Psoas muscle (tissue), 8 donors: ENCODE data around the gene UGT3A2. TPM values are rescaled to one million over a fixed set of nuclear protein-coding genes. Genes with fewer than 3 reads are reported as not detected.

Experiments
- ATAC-seq, 4 donors: fragments of 200-7000 bp; cut with Tn5 transposase; one replicate each; pipeline ENCODE4 v1.9.1; 2020; ENCODE audit warnings: moderate library complexity in 3 of 4, mild to moderate bottlenecking in 2 of 4
- DNase-seq, 2 donors: peaks; one replicate each; pipeline ENCODE4 v3.0.0-alpha.2; 2020
- H3K27ac ChIP-seq: fragments of 200-600 bp; one replicate; pipeline ENCODE4 v1.8.0; 2022
- H3K27me3 ChIP-seq, 3 donors: fragments of 200-600 bp in 1 of 3; one replicate each; pipeline versions ENCODE4 v1.6.1 to v1.8.0; 2013 to 2022; ENCODE audit warnings: low read length in 2 of 3, mild to moderate bottlenecking in 2 of 3, moderate library complexity in 1 of 3; ENCODE audit not compliant: insufficient read depth in 3 of 3
- H3K36me3 ChIP-seq, 2 donors: fragments of 200-600 bp in 1 of 2; one replicate each; pipeline versions ENCODE4 v1.6.1 to v1.8.0; 2013 to 2022; ENCODE audit warnings: low read depth in 1 of 2, mild to moderate bottlenecking in 1 of 2, moderate library complexity in 1 of 2; ENCODE audit not compliant: insufficient read depth in 1 of 2
- H3K4me1 ChIP-seq: fragments of 200-600 bp; one replicate; pipeline ENCODE4 v1.8.0; 2022
- H3K4me3 ChIP-seq: fragments of 200-600 bp; one replicate; pipeline ENCODE4 v1.8.0; 2022; ENCODE audit warnings: mild to moderate bottlenecking
- H3K9me3 ChIP-seq: fragments of 200-600 bp; one replicate; pipeline ENCODE4 v1.8.0; 2022
- WGBS, 3 donors: extraction: QIAGEN DNeasy Blood & Tissue Kit; methylation state at CpG; one replicate each; pipeline versions ENCODE4 v1.1.6 to v1.1.7; 2013; 5-methylcytosine and 5-hydroxymethylcytosine counted together
- intact Hi-C, 2 donors: fragments of 100-400 bp; cut with DNase I; formaldehyde crosslinking; loops; one replicate each; pipeline versions ENCODE4 v1.11.0 to v1.14.2; 2022
- long read RNA-seq, 2 donors: library from polyadenylated mRNA; unstranded; transcript quantifications; one replicate each; pipeline ENCODE4 v2.0.0, GENCODE V29; 2021
- polyA plus RNA-seq, 3 donors: library from polyadenylated mRNA; stranded (reverse); fragments of 200-250 nt; gene quantifications; one replicate each; pipeline ENCODE4 v1.2.3, GENCODE V29; 2013
- total RNA-seq, 4 donors: library from RNA; stranded (reverse); fragmentation: NEBNext Ultra II Directional in 2 of 4; extraction: Animal tissue kit (Norgen Biotek cat#: 25700) in 2 of 4; gene quantifications; one replicate each; pipeline versions ENCODE4 v1.2.1 to v1.2.4, GENCODE V29; 2021 to 2023
- TF ChIP-seq, protein P1 (sequence below): fragments of 200-600 bp; IDR thresholded peaks from one replicate; pipeline ENCODE4 v1.8.0; 2022; ENCODE audit warnings: antibody characterized with exemption
- donor health status: healthy with polysubstance abuse.
- donor health status: DM: no; HTN: no; CAD: no; lungs with moderate emphysema.
- donor health status: Bipolar disorder and iron deficiency.
- donor health status: healthy.
- donor health status: DM: yes; HTN: yes; CAD: no.
- donor health status: DM: no; HTN: no; CAD: no.
- donor health status: DM: no; HTN: no; CAD: no.
- donor health status: DM: yes; HTN: yes; CAD: no.

The UGT3A2 gene, protein sequence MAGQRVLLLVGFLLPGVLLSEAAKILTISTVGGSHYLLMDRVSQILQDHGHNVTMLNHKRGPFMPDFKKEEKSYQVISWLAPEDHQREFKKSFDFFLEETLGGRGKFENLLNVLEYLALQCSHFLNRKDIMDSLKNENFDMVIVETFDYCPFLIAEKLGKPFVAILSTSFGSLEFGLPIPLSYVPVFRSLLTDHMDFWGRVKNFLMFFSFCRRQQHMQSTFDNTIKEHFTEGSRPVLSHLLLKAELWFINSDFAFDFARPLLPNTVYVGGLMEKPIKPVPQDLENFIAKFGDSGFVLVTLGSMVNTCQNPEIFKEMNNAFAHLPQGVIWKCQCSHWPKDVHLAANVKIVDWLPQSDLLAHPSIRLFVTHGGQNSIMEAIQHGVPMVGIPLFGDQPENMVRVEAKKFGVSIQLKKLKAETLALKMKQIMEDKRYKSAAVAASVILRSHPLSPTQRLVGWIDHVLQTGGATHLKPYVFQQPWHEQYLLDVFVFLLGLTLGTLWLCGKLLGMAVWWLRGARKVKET
- total RNA-seq (not detected), polyA plus RNA-seq (not detected)
- long read RNA-seq, donor 1: 0 reads
- long read RNA-seq, donor 2: 0 reads

DNA sequence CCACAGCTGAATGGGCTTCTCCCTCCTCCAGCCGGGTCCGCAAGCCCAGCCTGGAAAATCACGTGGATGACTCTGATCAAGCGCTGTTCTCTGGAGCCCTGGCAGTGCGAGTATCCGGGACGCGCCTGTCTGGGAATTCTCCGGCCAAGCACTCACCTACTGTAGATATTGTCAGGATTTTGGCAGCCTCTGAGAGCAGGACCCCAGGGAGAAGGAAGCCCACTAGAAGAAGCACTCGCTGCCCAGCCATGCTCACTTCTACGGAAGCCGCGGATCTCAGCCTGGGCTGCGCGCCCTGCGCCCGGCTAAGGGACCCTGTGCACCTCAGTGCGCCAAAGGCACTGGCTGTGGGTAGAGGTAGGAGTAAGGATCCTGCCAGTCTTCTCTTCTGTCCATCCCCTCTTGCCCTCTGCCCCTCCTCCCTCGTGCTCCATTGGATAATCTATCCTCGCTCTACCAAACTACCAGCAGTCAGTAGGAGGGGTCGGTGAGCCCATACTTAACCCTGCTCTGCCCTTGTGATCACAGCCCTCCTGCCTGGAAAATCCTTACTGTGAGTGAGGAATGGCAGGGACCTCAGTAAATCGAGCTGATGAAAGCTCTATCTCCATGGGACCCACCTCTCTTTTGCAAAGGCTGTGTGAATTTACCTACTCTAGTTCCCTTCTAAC lies at the start of gene UGT3A2:
Gene UGT3A2 (minus strand): TSS at position 343 of the 671 bp plus-strand sequence. CDS start 93 bp downstream, at position 250.
- DNase-seq (peak in 1 of 2 donors; percentile 49), ATAC-seq (peak in 3 of 4 donors; percentile 22 to 35 (median 30))
- Histone ChIP-seq H3K27me3 (peaks cover 0 to 17% (median 0%) of the 10 kb centered on the region in 3 donors), H3K9me3 (no peaks in the 10 kb centered on the region), H3K27ac (no peak within 1 kb of the TSS), H3K4me1 (no peaks in the 10 kb centered on the region), H3K4me3 (peak within 1 kb of the TSS; percentile 47), H3K36me3 (no peaks in the 10 kb centered on the region)
- WGBS, 3 donors: 1 to 3% (median 2%) methylated on average over 22 of the region's 22 CpGs
- intact Hi-C loops: no loop called here
- TF ChIP-seq, protein P1, sequence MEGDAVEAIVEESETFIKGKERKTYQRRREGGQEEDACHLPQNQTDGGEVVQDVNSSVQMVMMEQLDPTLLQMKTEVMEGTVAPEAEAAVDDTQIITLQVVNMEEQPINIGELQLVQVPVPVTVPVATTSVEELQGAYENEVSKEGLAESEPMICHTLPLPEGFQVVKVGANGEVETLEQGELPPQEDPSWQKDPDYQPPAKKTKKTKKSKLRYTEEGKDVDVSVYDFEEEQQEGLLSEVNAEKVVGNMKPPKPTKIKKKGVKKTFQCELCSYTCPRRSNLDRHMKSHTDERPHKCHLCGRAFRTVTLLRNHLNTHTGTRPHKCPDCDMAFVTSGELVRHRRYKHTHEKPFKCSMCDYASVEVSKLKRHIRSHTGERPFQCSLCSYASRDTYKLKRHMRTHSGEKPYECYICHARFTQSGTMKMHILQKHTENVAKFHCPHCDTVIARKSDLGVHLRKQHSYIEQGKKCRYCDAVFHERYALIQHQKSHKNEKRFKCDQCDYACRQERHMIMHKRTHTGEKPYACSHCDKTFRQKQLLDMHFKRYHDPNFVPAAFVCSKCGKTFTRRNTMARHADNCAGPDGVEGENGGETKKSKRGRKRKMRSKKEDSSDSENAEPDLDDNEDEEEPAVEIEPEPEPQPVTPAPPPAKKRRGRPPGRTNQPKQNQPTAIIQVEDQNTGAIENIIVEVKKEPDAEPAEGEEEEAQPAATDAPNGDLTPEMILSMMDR: no peak

DNA sequence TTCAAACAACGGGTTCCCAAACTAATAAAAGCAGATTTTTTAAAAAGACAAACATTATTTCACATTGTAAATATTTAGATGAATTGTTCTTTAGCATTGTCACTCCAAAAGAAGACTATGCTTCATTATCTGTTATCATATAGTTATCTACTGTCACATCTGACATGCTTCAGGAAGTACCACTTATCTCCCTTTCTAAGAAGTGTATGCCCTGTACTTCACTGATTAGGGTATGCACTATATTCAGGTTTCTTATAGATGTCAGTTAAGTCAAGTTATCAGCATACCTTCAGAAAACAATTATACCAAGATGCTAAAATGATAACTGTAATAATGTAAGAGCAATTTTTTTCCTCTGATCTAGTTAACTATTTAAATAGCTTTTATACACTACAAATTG lies 44.6 kb upstream of the UGT3A2 start:
- intact Hi-C loops: no loop called here
- Histone ChIP-seq H3K9me3 (no peaks in the 10 kb centered on the region), H3K4me1 (no peaks in the 10 kb centered on the region), H3K36me3 (peaks cover 0 to 98% of the 10 kb centered on the region in 2 donors), H3K4me3 (no peak overlapping the region), H3K27ac (no peak overlapping the region), H3K27me3 (no peaks in the 10 kb centered on the region)
- WGBS, 3 donors: 92 to 93% (median 93%) methylated on average over 1 of the region's 1 CpG
- ATAC-seq: no peak
- TF ChIP-seq, protein P1: no peak
- no peak for DNase-seq

DNA sequence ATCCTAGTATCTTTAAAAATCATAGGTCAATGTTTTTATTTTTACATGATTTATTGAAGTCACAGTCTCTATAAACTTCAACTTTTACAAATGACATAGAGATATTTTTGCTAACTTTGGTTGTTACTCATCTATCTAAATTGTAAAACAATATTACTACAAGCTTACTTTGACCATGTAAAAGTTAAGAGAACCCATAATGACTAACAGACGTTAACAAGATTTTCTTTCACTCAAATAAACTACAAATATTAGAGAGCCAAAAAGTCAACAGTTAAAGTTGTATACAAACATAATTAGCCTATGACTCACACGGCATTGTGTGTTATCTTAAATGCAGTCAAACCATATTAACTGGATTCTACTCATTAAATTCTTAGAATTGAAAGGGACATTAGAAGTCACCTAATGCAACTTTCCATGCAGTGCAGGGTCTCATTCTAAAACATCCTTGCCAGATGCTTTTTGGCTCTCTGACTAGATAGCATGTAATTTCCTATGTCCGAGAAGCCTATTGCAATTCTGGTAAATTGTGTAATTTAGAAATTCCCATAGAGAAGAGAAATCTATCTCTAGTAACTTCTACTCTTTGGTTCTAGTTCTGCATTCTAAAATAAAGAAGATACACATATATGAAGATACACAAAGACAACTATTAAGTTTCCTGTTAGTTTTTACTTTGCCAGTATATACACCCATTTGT lies 42.2 kb upstream of the UGT3A2 start:
- intact Hi-C loops: no loop called here

DNA sequence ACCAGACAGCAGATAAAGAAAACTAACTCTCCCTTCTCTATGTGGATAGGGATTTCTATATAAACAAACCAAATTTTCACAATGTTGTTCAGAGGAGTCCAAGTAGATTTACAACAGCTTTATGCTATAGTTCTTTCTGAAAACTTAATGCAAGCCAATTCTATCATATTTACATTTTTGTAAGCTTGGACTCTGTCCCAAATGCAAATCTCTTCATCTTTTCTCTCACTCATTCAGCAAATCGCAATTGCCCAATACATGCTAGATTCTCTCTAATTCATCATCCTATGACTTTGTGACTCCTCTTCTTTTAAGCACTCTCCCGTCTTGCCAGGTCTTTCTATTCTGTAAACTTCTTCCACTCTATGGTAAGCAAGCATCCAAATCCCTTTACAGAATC lies 39.1 kb upstream of the UGT3A2 start:
- Histone ChIP-seq H3K27ac (no peak overlapping the region), H3K9me3 (no peaks in the 10 kb centered on the region), H3K27me3 (no peaks in the 10 kb centered on the region), H3K36me3 (peaks cover 0 to 94% of the 10 kb centered on the region in 2 donors), H3K4me3 (no peak overlapping the region), H3K4me1 (no peaks in the 10 kb centered on the region)
- intact Hi-C loops: no loop called here
- ATAC-seq (no peak), DNase-seq (no peak)
- TF ChIP-seq, protein P1: no peak
- 88 to 95% (median 91%) methylated on average over 2 of the region's 2 CpGs for WGBS, 3 donors

More for the DNA sequence above, 42.2 kb upstream of the UGT3A2 start:
- Histone ChIP-seq H3K27me3 (no peaks in the 10 kb centered on the region), H3K36me3 (peaks cover 0 to 98% of the 10 kb centered on the region in 2 donors), H3K4me1 (no peaks in the 10 kb centered on the region), H3K4me3 (no peak overlapping the region), H3K27ac (no peak overlapping the region), H3K9me3 (no peaks in the 10 kb centered on the region)
- ATAC-seq: no peak
- 79 to 83% (median 82%) methylated on average over 3 of the region's 3 CpGs for WGBS, 3 donors
- TF ChIP-seq, protein P1: no peak
- no peak for DNase-seq
